Fibroblast of lung (primary cell): ENCODE data around the gene LYSMD3. TPM values are rescaled to one million over a fixed set of nuclear protein-coding genes. Genes with fewer than 3 reads are reported as not detected.

ENCODE experiments used
- DNase-seq, 2 donors: peaks; one replicate each; pipeline versions ENCODE4 v3.0.0 to v3.0.0-alpha.2; 2010; ENCODE audit warnings: low read depth in 2 of 2
- H2AFZ ChIP-seq: 2 replicates; pipeline ENCODE4 v1.5.1; 2012; ENCODE audit warnings: low read length, control low read depth, inconsistent platforms
- H3K27ac ChIP-seq: 2 replicates; pipeline ENCODE4 v1.5.1; 2011; ENCODE audit warnings: low read length, control low read depth; ENCODE audit not compliant: insufficient read depth
- H3K27me3 ChIP-seq: 2 replicates; pipeline ENCODE4 v1.5.1; 2011; ENCODE audit warnings: mild to moderate bottlenecking, low read length; ENCODE audit not compliant: control insufficient read depth, insufficient read depth
- H3K36me3 ChIP-seq: 2 replicates; pipeline ENCODE4 v1.5.1; 2011; ENCODE audit warnings: low read length; ENCODE audit not compliant: control insufficient read depth, insufficient read depth
- H3K4me1 ChIP-seq: 2 replicates; pipeline ENCODE4 v1.5.1; 2011; ENCODE audit warnings: low read length; ENCODE audit not compliant: control insufficient read depth, insufficient read depth; ENCODE audit errors: extremely low read depth
- H3K4me2 ChIP-seq: 2 replicates; pipeline ENCODE4 v1.5.1; 2011; ENCODE audit warnings: low read length, control low read depth; ENCODE audit not compliant: insufficient read depth; ENCODE audit errors: extremely low read depth
- H3K4me3 ChIP-seq, 4 experiments: fragments of 200-600 bp in 1 of 4; sonication (generic) in 1 of 4; replicated peaks in 1 of 4; 2 replicates each; pipeline ENCODE4 v1.5.1; 2011 to 2016; ENCODE audit warnings: low read length in 4 of 4, low read depth in 3 of 4, mild to moderate bottlenecking in 3 of 4, control low read depth in 2 of 4, inconsistent platforms in 1 of 4, mixed read lengths in 1 of 4; ENCODE audit not compliant: insufficient read depth in 1 of 4; ENCODE audit errors: control extremely low read depth in 1 of 4
- H3K79me2 ChIP-seq: 2 replicates; pipeline ENCODE4 v1.5.1; 2012; ENCODE audit warnings: mild to moderate bottlenecking, low read length, inconsistent platforms; ENCODE audit not compliant: control insufficient read depth, insufficient read depth
- H3K9ac ChIP-seq: 2 replicates; pipeline ENCODE4 v1.5.1; 2011; ENCODE audit warnings: mild to moderate bottlenecking, low read length, control low read depth; ENCODE audit not compliant: insufficient read depth
- H3K9me3 ChIP-seq: 2 replicates; pipeline ENCODE4 v1.5.1; 2012; ENCODE audit warnings: low read depth, low read length; ENCODE audit not compliant: control insufficient read depth, insufficient read depth
- H4K20me1 ChIP-seq: 2 replicates; pipeline ENCODE4 v1.5.1; 2011; ENCODE audit warnings: low read length; ENCODE audit not compliant: control insufficient read depth, insufficient read depth; ENCODE audit errors: extremely low read depth
- EZH2 ChIP-seq: IDR thresholded peaks from 2 replicates; pipeline ENCODE4 v1.5.1; 2012; ENCODE audit warnings: low read length, control low read depth, mild to moderate bottlenecking; ENCODE audit errors: missing control alignments
- polyA plus RNA-seq, 2 donors: library from polyadenylated mRNA; depleted of rRNA in 1 of 2; stranded (reverse) in 1 of 2; unstranded in 1 of 2; fragments of >200 nt; gene quantifications; 2 replicates each; pipeline ENCODE4 v1.2.1, GENCODE V29; 2011 to 2012; ENCODE audit warnings: missing spikeins in 1 of 2
- total RNA-seq: library from RNA; depleted of rRNA; stranded (reverse); fragments of >200 nt; gene quantifications from 2 replicates; pipeline ENCODE4 v1.2.1, GENCODE V29; 2014
- TF ChIP-seq, protein P1 (sequence below), 2 donors: IDR thresholded peaks in 1 of 2; conservative IDR thresholded peaks in 1 of 2; 1 replicate in 1 of 2; 2 replicates in 1 of 2; pipeline ENCODE4 v1.5.1; 2011 to 2012; ENCODE audit warnings: low read length in 2 of 2, control low read depth in 1 of 2, inconsistent platforms in 1 of 2, low read depth in 1 of 2, mild to moderate bottlenecking in 1 of 2

LYSMD3 gene
- total and polyA plus RNA-seq, 2 donors (not counting 1 experiment from before 2014, with no cell fraction given), result 17.0 to 30.0 TPM

GRCh38 chr5:90514520-90514919 lies 14.9 kb downstream of the LYSMD3 start:
- Histone ChIP-seq H3K4me1 (peaks cover 2% of the 10 kb centered on the region), H3K4me2 (no peak overlapping the region), H3K27me3 (no peaks in the 10 kb centered on the region), H3K79me2 (no peaks in the 10 kb centered on the region), H3K27ac (no peak overlapping the region), H2AFZ (no peak overlapping the region), H3K9ac (no peak overlapping the region), H3K9me3 (no peaks in the 10 kb centered on the region), H4K20me1 (no peaks in the 10 kb centered on the region), H3K36me3 (peaks cover 2% of the 10 kb centered on the region), H3K4me3 (no peak overlapping the region)
- DNase-seq, result no peak
- TF ChIP-seq, protein P1, sequence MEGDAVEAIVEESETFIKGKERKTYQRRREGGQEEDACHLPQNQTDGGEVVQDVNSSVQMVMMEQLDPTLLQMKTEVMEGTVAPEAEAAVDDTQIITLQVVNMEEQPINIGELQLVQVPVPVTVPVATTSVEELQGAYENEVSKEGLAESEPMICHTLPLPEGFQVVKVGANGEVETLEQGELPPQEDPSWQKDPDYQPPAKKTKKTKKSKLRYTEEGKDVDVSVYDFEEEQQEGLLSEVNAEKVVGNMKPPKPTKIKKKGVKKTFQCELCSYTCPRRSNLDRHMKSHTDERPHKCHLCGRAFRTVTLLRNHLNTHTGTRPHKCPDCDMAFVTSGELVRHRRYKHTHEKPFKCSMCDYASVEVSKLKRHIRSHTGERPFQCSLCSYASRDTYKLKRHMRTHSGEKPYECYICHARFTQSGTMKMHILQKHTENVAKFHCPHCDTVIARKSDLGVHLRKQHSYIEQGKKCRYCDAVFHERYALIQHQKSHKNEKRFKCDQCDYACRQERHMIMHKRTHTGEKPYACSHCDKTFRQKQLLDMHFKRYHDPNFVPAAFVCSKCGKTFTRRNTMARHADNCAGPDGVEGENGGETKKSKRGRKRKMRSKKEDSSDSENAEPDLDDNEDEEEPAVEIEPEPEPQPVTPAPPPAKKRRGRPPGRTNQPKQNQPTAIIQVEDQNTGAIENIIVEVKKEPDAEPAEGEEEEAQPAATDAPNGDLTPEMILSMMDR (conservative IDR thresholded peaks at IDR 0.05 in 1 of 2, IDR thresholded peaks at IDR 0.05 in 1 of 2; ENCODE audit: low read depth in 1 of 2, low read length in 2 of 2), result no peak
- TF ChIP-seq EZH2, result no peak

GRCh38 chr5:90510438-90510837 lies 18.9 kb downstream of the LYSMD3 start:
- no peak overlapping the region for H3K4me3 ChIP-seq
- no peak for DNase-seq
- no peak overlapping the region for H3K27ac ChIP-seq
- TF ChIP-seq EZH2, result no peak
- TF ChIP-seq, protein P1 (conservative IDR thresholded peaks at IDR 0.05 in 1 of 2, IDR thresholded peaks at IDR 0.05 in 1 of 2; ENCODE audit: low read depth in 1 of 2, low read length in 2 of 2), result no peak
- no peaks in the 10 kb centered on the region for H3K4me1 ChIP-seq
- no peaks in the 10 kb centered on the region for H3K9me3 ChIP-seq
- H3K9ac ChIP-seq, result no peak overlapping the region
- H3K4me2 ChIP-seq, result no peak overlapping the region
- H2AFZ ChIP-seq, result no peak overlapping the region
- no peaks in the 10 kb centered on the region for H3K36me3 ChIP-seq
- H3K79me2 ChIP-seq, result no peaks in the 10 kb centered on the region
- no peaks in the 10 kb centered on the region for H3K27me3 ChIP-seq
- no peaks in the 10 kb centered on the region for H4K20me1 ChIP-seq

DNA sequence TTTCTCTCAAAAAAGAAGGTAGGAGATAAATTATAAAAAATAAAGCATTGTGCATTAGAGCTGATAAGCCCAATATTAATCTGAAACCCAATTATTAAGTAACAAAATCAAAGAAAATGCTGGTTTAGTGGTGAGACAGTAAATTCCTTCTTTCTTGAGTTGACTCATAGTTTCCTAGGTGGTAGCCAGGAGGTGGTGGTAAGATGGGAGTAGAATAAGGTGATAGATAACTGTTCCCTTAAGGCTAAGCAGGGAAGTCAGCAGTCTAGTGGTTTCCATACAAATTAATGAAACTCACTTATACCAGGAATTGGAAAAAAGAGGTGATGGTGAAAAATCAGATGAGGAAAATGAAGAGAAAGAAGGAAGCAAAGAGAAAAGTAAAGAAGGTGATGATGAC lies 23.2 kb downstream of the LYSMD3 start:
- Histone ChIP-seq H3K9me3 (no peaks in the 10 kb centered on the region), H3K9ac (no peak overlapping the region), H4K20me1 (no peaks in the 10 kb centered on the region), H3K27ac (no peak overlapping the region), H2AFZ (no peak overlapping the region), H3K4me2 (no peak overlapping the region), H3K4me1 (no peaks in the 10 kb centered on the region), H3K79me2 (no peaks in the 10 kb centered on the region), H3K36me3 (no peaks in the 10 kb centered on the region), H3K27me3 (no peaks in the 10 kb centered on the region), H3K4me3 (no peak overlapping the region)
- TF ChIP-seq EZH2, result no peak
- TF ChIP-seq, protein P1 (conservative IDR thresholded peaks at IDR 0.05 in 1 of 2, IDR thresholded peaks at IDR 0.05 in 1 of 2; ENCODE audit: low read depth in 1 of 2, low read length in 2 of 2), result no peak
- peak in 1 of 2 donors; percentile 67 for DNase-seq
